CD14-positive monocyte (primary cell): ENCODE measurements around the gene APBA2. TPM values are rescaled to one million over a fixed set of nuclear protein-coding genes. Genes with fewer than 3 reads are reported as not detected.

Experiments used
- DNase-seq, 3 donors: peaks; one replicate each; pipeline ENCODE4 v3.0.0-alpha.2; 2011 to 2022
- H2AFZ ChIP-seq: 2 replicates; pipeline ENCODE4 v1.6.0; 2012; ENCODE audit warnings: mild to moderate bottlenecking, low read depth, low read length, inconsistent platforms; ENCODE audit not compliant: insufficient read depth, poor library complexity, severe bottlenecking
- H3K27ac ChIP-seq, 2 donors: 1 replicate in 1 of 2; 2 replicates in 1 of 2; pipeline ENCODE4 v1.5.1; 2012 to 2013; ENCODE audit warnings: low read length in 2 of 2, control low read depth in 1 of 2, inconsistent platforms in 1 of 2, low read depth in 1 of 2, mild to moderate bottlenecking in 1 of 2
- H3K27me3 ChIP-seq, 2 donors: one replicate each; pipeline versions ENCODE4 v1.6.0 to v1.6.1; 2011 to 2013; ENCODE audit warnings: low read length in 2 of 2; ENCODE audit not compliant: control insufficient read depth in 2 of 2, insufficient read depth in 2 of 2
- H3K36me3 ChIP-seq, 2 donors: replicated peaks in 1 of 2; 1 replicate in 1 of 2; 2 replicates in 1 of 2; pipeline versions ENCODE4 v1.5.1 to v1.6.1; 2012 to 2013; ENCODE audit warnings: low read length in 2 of 2, control low read depth in 1 of 2, inconsistent platforms in 1 of 2, mild to moderate bottlenecking in 1 of 2; ENCODE audit not compliant: insufficient read depth in 2 of 2, control insufficient read depth in 1 of 2
- H3K4me1 ChIP-seq, 2 donors: 1 replicate in 1 of 2; 2 replicates in 1 of 2; pipeline versions ENCODE4 v1.5.1 to v1.6.1; 2012 to 2013; ENCODE audit warnings: low read length in 2 of 2, control low read depth in 1 of 2, inconsistent platforms in 1 of 2, mild to moderate bottlenecking in 1 of 2, moderate library complexity in 1 of 2; ENCODE audit not compliant: insufficient read depth in 2 of 2, control insufficient read depth in 1 of 2
- H3K4me2 ChIP-seq: replicated peaks from 2 replicates; pipeline ENCODE3; 2012; ENCODE audit warnings: low read length, moderate library complexity, mild to moderate bottlenecking; ENCODE audit not compliant: poor library complexity, severe bottlenecking; ENCODE audit errors: extremely low read depth
- H3K4me3 ChIP-seq, 3 experiments: fragments of 200-600 bp in 1 of 3; sonication (generic) in 1 of 3; replicated peaks in 1 of 3; 1 replicate in 2 of 3; 2 replicates in 1 of 3; pipeline ENCODE4 v1.5.1; 2011 to 2013; ENCODE audit warnings: low read length in 3 of 3, mild to moderate bottlenecking in 3 of 3, control low read depth in 2 of 3, low read depth in 2 of 3, inconsistent platforms in 1 of 3, moderate library complexity in 1 of 3
- H3K79me2 ChIP-seq: 2 replicates; pipeline ENCODE4 v1.6.0; 2012; ENCODE audit warnings: mild to moderate bottlenecking, control low read depth, inconsistent platforms, low read length, moderate library complexity; ENCODE audit not compliant: insufficient read depth
- H3K9ac ChIP-seq: 2 replicates; pipeline ENCODE4 v1.6.0; 2017; ENCODE audit warnings: low read length, mild to moderate bottlenecking; ENCODE audit not compliant: insufficient read depth, poor library complexity, severe bottlenecking
- H3K9me3 ChIP-seq, 2 donors: replicated peaks in 1 of 2; 1 replicate in 1 of 2; 2 replicates in 1 of 2; pipeline versions ENCODE4 v1.5.1 to v1.6.1; 2012 to 2013; ENCODE audit warnings: low read length in 2 of 2, control low read depth in 1 of 2; ENCODE audit not compliant: control insufficient read depth in 1 of 2, insufficient read depth in 1 of 2
- H4K20me1 ChIP-seq: 2 replicates; pipeline ENCODE4 v1.6.0; 2012; ENCODE audit warnings: mild to moderate bottlenecking, low read length, control low read depth, moderate library complexity; ENCODE audit not compliant: insufficient read depth
- H3K27ac Mint-ChIP-seq, 7 donors: one replicate each; pipeline ENCODE4 v1.8.0; 2020; ENCODE audit warnings: mild to moderate bottlenecking in 7 of 7, mixed read lengths in 7 of 7, moderate library complexity in 6 of 7, inconsistent platforms in 2 of 7
- H3K27me3 Mint-ChIP-seq, 3 donors: one replicate each; pipeline ENCODE4 v1.8.0; 2021 to 2022; ENCODE audit warnings: low read depth in 3 of 3, mild to moderate bottlenecking in 3 of 3, mixed read lengths in 3 of 3, moderate library complexity in 3 of 3, inconsistent platforms in 1 of 3
- H3K36me3 Mint-ChIP-seq, 2 donors: one replicate each; pipeline ENCODE4 v1.8.0; 2020; ENCODE audit warnings: mixed read lengths in 2 of 2, inconsistent platforms in 1 of 2, mild to moderate bottlenecking in 1 of 2
- H3K4me1 Mint-ChIP-seq: one replicate; pipeline ENCODE4 v1.8.0; 2020; ENCODE audit warnings: mild to moderate bottlenecking, mixed read lengths
- H3K4me3 Mint-ChIP-seq, 2 donors: one replicate each; pipeline ENCODE4 v1.8.0; 2020; ENCODE audit warnings: mild to moderate bottlenecking in 2 of 2, mixed read lengths in 2 of 2, moderate library complexity in 1 of 2
- H3K9me3 Mint-ChIP-seq, 7 donors: one replicate each; pipeline ENCODE4 v1.8.0; 2020 to 2022; ENCODE audit warnings: mixed read lengths in 7 of 7, mild to moderate bottlenecking in 6 of 7, moderate library complexity in 6 of 7, inconsistent platforms in 2 of 7
- WGBS: methylation state at CpG from one replicate; pipeline ENCODE4 v1.1.5; 2013; ENCODE audit warnings: missing lambda C conversion rate; ENCODE audit not compliant: insufficient coverage; 5-methylcytosine and 5-hydroxymethylcytosine counted together
- intact Hi-C, 2 donors: fragments of 100-400 bp; cut with micrococcal nuclease; formaldehyde crosslinking; loops; one replicate each; pipeline versions ENCODE4 v1.15.0 to v1.15.1; 2023
- polyA plus RNA-seq, 3 donors: library from polyadenylated mRNA; depleted of rRNA in 1 of 3; unstranded in 2 of 3; stranded (reverse) in 1 of 3; fragments of 300-500 nt in 2 of 3; fragments of >200 nt in 1 of 3; fragmentation: Illumina TruSeq in 2 of 3; gene quantifications; 1 replicate in 2 of 3; 2 replicates in 1 of 3; pipeline ENCODE4 v1.2.3, GENCODE V29; 2012 to 2021
- TF ChIP-seq, protein P1 (sequence below): fragments of 200-600 bp; IDR thresholded peaks from one replicate; pipeline ENCODE4 v1.8.0; 2022; ENCODE audit warnings: antibody characterized with exemption, mild to moderate bottlenecking

The APBA2 gene
- polyA plus RNA-seq, 3 donors: 0.30 TPM; not detected in 2

DNA sequence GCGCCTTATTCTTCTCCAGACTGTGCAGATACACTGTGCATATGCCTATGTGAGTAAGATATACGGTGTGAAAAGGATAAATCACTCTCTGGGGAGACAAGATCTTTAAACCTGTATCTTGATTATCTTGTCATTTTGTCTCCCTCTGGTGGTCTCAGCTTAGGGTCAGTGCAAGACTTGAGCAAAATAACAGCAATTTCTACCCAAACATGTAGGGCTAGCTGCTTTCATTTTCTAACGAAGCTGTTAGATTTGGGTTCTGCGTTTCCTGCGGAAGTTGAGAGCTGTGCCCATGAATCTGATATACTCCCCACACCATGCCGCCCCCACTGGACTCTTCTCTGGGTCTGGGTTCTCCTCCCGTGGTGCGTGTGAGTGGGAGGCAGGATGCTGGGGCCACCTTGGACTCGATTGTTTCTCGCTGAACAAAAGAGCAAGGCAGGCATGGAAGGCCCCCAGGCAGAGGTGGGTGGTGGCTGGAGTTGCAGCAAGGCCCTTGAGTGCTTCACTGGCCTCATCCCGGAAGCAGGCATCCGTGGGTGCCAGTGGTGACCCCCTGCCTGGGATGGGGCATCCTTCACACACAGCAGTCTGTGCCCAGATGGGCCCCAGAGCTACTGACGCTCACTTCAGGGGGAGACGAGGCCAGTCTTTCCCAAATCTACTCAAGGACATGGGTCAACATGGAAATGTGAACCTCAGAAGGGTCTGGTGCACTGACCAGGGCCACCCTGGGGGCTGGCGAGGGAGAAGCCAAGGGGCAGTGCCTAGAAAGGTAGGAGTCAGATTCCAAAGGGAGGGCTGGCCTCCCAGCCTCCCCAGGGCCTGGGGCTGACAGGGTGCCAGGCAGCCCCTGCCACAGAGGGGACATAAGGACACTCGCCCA lies 204.2 kb downstream of the APBA2 start:
- Histone ChIP-seq H3K36me3 (no peaks in the 10 kb centered on the region), H2AFZ (peak overlapping the region; percentile 63), H4K20me1 (no peaks in the 10 kb centered on the region), H3K27ac (no peak overlapping the region), H3K4me1 (no peaks in the 10 kb centered on the region), H3K4me2 (peak overlapping the region; percentile 37), H3K79me2 (no peaks in the 10 kb centered on the region), H3K27me3 (no peaks in the 10 kb centered on the region), H3K9me3 (no peaks in the 10 kb centered on the region), H3K9ac (no peak overlapping the region), H3K4me3 (peak overlapping the region in 1 of 3 experiments; percentile 17)
- peak overlapping the region in 1 of 2 donors; percentile 54 for H3K4me3 Mint-ChIP-seq
- H3K4me1 Mint-ChIP-seq: peaks cover 4% of the 10 kb centered on the region
- 82% methylated on average over 8 of the region's 16 CpGs for WGBS
- H3K27ac Mint-ChIP-seq: no peak overlapping the region
- intact Hi-C loops: no loop called here
- H3K36me3 Mint-ChIP-seq: no peaks in the 10 kb centered on the region
- TF ChIP-seq, protein P1, sequence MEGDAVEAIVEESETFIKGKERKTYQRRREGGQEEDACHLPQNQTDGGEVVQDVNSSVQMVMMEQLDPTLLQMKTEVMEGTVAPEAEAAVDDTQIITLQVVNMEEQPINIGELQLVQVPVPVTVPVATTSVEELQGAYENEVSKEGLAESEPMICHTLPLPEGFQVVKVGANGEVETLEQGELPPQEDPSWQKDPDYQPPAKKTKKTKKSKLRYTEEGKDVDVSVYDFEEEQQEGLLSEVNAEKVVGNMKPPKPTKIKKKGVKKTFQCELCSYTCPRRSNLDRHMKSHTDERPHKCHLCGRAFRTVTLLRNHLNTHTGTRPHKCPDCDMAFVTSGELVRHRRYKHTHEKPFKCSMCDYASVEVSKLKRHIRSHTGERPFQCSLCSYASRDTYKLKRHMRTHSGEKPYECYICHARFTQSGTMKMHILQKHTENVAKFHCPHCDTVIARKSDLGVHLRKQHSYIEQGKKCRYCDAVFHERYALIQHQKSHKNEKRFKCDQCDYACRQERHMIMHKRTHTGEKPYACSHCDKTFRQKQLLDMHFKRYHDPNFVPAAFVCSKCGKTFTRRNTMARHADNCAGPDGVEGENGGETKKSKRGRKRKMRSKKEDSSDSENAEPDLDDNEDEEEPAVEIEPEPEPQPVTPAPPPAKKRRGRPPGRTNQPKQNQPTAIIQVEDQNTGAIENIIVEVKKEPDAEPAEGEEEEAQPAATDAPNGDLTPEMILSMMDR: no peak
- no peak for DNase-seq
- peaks cover 2 to 6% (median 3%) of the 10 kb centered on the region in 3 donors for H3K27me3 Mint-ChIP-seq
- no peaks in the 10 kb centered on the region for H3K9me3 Mint-ChIP-seq

DNA sequence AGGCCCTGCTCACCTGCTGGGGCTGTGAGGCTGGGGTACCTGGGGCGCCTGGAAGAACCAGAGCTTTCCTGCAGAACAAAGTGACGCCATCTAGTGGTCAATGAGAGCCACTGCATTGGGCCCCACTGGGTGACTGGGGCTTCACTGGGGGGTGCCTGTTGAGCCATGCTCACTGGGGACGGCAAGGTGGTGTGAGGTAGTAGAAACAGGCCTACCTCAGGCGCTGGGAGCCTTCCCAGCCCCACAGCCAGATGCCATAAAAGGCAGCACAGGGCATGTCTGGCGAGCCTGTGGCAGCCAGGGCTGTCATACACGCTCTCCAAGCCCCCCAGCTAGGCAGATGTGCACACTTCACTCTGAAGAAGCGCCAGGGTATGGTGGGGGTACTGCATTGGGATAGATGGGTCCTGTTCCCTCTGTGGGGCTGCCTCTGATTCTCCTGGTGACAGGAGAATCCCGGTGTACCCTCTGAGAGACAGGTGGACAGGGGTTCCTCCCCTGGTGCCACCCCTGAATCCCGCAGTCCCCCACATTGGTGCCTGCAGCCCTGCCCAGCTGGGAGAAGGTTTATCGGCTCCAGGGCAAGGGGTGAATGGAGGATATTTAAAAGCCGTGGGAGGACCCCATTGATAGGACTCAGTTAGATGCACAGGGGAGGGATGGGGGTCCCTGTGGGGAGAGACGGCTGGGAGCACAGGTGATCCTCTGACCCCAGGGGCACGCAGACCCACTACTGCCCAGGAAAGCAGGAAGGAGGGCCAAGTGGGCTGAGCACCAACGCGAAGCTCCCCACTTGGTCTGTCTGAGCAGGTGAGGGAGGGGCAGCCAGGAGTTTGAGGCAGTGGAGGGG lies 205.1 kb downstream of the APBA2 start:
- intact Hi-C loops: no loop called here
- Histone ChIP-seq H4K20me1 (no peaks in the 10 kb centered on the region), H3K27ac (no peak overlapping the region), H3K9me3 (no peaks in the 10 kb centered on the region), H3K4me3 (no peak overlapping the region), H3K9ac (no peak overlapping the region), H3K79me2 (no peaks in the 10 kb centered on the region), H3K4me1 (no peaks in the 10 kb centered on the region), H3K4me2 (no peak overlapping the region), H3K36me3 (no peaks in the 10 kb centered on the region), H2AFZ (no peak overlapping the region), H3K27me3 (no peaks in the 10 kb centered on the region)
- peak in 1 of 3 donors; percentile 1 for DNase-seq
- peak overlapping the region in 2 of 7 donors; percentile 32 to 34 for H3K27ac Mint-ChIP-seq
- peaks cover 4% of the 10 kb centered on the region for H3K4me1 Mint-ChIP-seq
- H3K36me3 Mint-ChIP-seq: no peaks in the 10 kb centered on the region
- 81% methylated on average over 10 of the region's 15 CpGs for WGBS
- peaks cover 2 to 11% (median 3%) of the 10 kb centered on the region in 3 donors for H3K27me3 Mint-ChIP-seq
- H3K9me3 Mint-ChIP-seq: no peaks in the 10 kb centered on the region
- no peak overlapping the region for H3K4me3 Mint-ChIP-seq
- TF ChIP-seq, protein P1: peak; percentile 88
